ENCODE data around the gene MPRIP.

Gene MPRIP

GRCh38 chr17:17061516-17061915 is 19.3 kb downstream of the MPRIP start:
- TF ChIP-seq CTCF (IDR thresholded peaks at IDR 0.05; ENCODE audit: low read depth, low read length) = no peak
- in situ Hi-C loops (cut with HindIII; ENCODE audit: low sequenced_read_pairs) = no loop called here
- DNase-seq (ENCODE audit: low read depth, low spot score) = no peak
- no peak overlapping the region for H3K4me3 ChIP-seq (ENCODE audit: low read depth, low read length)

- DNase-seq (ENCODE audit: low read depth, low spot score) = no peak
- no peak overlapping the region for H3K4me3 ChIP-seq (ENCODE audit: low read depth, low read length)
- in situ Hi-C loops (cut with HindIII; ENCODE audit: low sequenced_read_pairs) = no loop called here
- TF ChIP-seq CTCF (IDR thresholded peaks at IDR 0.05; ENCODE audit: low read depth, low read length) = no peak
Observed at GRCh38 chr17:17062356-17062755, 20.1 kb downstream of the MPRIP start.

- no peak for TF ChIP-seq CTCF (IDR thresholded peaks at IDR 0.05; ENCODE audit: low read depth, low read length)
- no peak overlapping the region for H3K4me3 ChIP-seq (ENCODE audit: low read depth, low read length)
- no peak for DNase-seq (ENCODE audit: low read depth, low spot score)
- in situ Hi-C loops (cut with HindIII; ENCODE audit: low sequenced_read_pairs) = no loop called here
Observed at GRCh38 chr17:17062866-17063265, 20.6 kb downstream of the MPRIP start.

GRCh38 chr17:17063546-17064122 is 21.4 kb downstream of the MPRIP start:
- in situ Hi-C loops (cut with HindIII; ENCODE audit: low sequenced_read_pairs) = no loop called here
- no peak overlapping the region for H3K4me3 ChIP-seq (ENCODE audit: low read depth, low read length)
- DNase-seq (ENCODE audit: low read depth, low spot score) = no peak
- TF ChIP-seq CTCF (IDR thresholded peaks at IDR 0.05; ENCODE audit: low read depth, low read length) = no peak

GRCh38 chr17:17064322-17064721 is 22.1 kb downstream of the MPRIP start:
- in situ Hi-C loops (cut with HindIII; ENCODE audit: low sequenced_read_pairs) = no loop called here
- H3K4me3 ChIP-seq (ENCODE audit: low read depth, low read length) = no peak overlapping the region
- no peak for DNase-seq (ENCODE audit: low read depth, low spot score)
- no peak for TF ChIP-seq CTCF (IDR thresholded peaks at IDR 0.05; ENCODE audit: low read depth, low read length)

GRCh38 chr17:17066021-17066420 is 23.8 kb downstream of the MPRIP start:
- DNase-seq (ENCODE audit: low read depth, low spot score) = no peak
- H3K4me3 ChIP-seq (ENCODE audit: low read depth, low read length) = no peak overlapping the region
- TF ChIP-seq CTCF (IDR thresholded peaks at IDR 0.05; ENCODE audit: low read depth, low read length) = no peak
- in situ Hi-C loops (cut with HindIII; ENCODE audit: low sequenced_read_pairs) = no loop called here

- peak; percentile 29 for DNase-seq (ENCODE audit: low read depth, low spot score)
- no peak for TF ChIP-seq CTCF (IDR thresholded peaks at IDR 0.05; ENCODE audit: low read depth, low read length)
- in situ Hi-C loops (cut with HindIII; ENCODE audit: low sequenced_read_pairs) = no loop called here
- no peak overlapping the region for H3K4me3 ChIP-seq (ENCODE audit: low read depth, low read length)
Observed at GRCh38 chr17:17067257-17067656, 25.0 kb downstream of the MPRIP start.

All from astrocyte of the spinal cord (primary cell).